Sigmoid colon (tissue), 4 donors: ENCODE data around the gene MLIP.

ENCODE experiments used
- EP300 ChIP-seq, 4 donors: sonication (generic); formaldehyde crosslinking; IDR thresholded peaks; one replicate each; pipeline ENCODE4 v1.6.1; 2017; ENCODE audit warnings: antibody characterized with exemption in 4 of 4
- POLR2A ChIP-seq, 2 donors: fragments of 450-650 bp; IDR thresholded peaks; one replicate each; pipeline ENCODE4 v1.6.1; 2016; ENCODE audit warnings: antibody characterized with exemption in 2 of 2, mild to moderate bottlenecking in 2 of 2, moderate library complexity in 2 of 2
- POLR2AphosphoS5 ChIP-seq, 4 donors: sonication (generic); formaldehyde crosslinking; IDR thresholded peaks; one replicate each; pipeline ENCODE4 v1.6.1; 2017; ENCODE audit warnings: antibody characterized with exemption in 4 of 4
- TF ChIP-seq, protein P1 (sequence below), 4 experiments: fragments of 450-650 bp in 3 of 4; fragments of 200-600 bp in 1 of 4; IDR thresholded peaks; one replicate each; pipeline ENCODE4 v1.5.1; 2016 to 2019; ENCODE audit warnings: antibody characterized with exemption in 4 of 4, mild to moderate bottlenecking in 3 of 4, moderate library complexity in 2 of 4

DNA sequence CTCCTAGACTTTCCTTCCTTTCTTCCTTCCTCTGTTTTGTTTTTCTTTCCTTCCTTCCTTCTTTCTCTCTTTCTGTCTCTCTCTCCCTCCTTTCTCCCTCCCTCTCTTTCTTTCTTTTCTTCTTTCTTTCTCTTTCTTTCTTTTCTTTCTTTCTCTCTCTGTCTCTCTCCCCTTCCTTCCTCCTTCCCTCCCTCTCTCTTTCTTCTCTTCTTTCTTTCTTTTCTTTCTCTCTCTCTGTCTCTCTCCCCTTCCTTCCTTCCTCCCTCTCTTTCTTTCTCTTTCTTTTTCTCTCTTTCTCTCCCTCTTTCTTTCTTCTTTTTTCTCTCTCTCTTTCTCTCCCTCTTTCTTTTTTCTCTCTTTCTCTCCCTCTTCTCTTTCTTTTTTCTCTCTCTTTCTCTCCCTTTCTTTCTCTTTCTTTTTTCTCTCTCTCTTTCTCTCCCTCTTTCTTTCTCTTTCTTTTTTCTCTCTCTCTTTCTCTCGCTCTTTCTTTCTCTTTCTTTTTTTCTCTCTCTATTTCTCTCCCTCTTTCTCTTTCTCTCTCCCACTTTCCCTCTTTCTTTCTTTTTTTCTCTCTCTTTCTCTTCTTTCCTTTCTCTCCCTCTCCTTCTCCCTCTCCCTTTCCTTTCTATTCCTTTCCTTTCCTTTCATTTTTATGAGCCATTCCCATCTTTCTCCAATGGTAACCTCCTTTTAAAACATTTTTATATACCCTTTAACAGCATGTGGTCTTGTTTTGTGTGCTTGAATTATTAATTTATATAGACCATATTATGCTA is 199.3 kb downstream of the MLIP start:
- no peak for TF ChIP-seq EP300 (IDR thresholded peaks at IDR 0.05)
- TF ChIP-seq, protein P1, sequence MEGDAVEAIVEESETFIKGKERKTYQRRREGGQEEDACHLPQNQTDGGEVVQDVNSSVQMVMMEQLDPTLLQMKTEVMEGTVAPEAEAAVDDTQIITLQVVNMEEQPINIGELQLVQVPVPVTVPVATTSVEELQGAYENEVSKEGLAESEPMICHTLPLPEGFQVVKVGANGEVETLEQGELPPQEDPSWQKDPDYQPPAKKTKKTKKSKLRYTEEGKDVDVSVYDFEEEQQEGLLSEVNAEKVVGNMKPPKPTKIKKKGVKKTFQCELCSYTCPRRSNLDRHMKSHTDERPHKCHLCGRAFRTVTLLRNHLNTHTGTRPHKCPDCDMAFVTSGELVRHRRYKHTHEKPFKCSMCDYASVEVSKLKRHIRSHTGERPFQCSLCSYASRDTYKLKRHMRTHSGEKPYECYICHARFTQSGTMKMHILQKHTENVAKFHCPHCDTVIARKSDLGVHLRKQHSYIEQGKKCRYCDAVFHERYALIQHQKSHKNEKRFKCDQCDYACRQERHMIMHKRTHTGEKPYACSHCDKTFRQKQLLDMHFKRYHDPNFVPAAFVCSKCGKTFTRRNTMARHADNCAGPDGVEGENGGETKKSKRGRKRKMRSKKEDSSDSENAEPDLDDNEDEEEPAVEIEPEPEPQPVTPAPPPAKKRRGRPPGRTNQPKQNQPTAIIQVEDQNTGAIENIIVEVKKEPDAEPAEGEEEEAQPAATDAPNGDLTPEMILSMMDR (IDR thresholded peaks at IDR 0.05) = no peak
- TF ChIP-seq POLR2AphosphoS5 (IDR thresholded peaks at IDR 0.05) = no peak
- TF ChIP-seq POLR2A (IDR thresholded peaks at IDR 0.05) = no peak
